Coronary artery (tissue), 2 donors: ENCODE results near the gene ARHGEF16.

ENCODE experiments used
- DNase-seq: peaks from one replicate; pipeline ENCODE4 v3.0.0-alpha.2; 2017; ENCODE audit warnings: low spot score
- H3K27ac ChIP-seq, 2 donors: fragments of 200-600 bp; sonication (generic); one replicate each; pipeline ENCODE4 v1.5.1; 2016 to 2019
- H3K4me3 ChIP-seq: fragments of 200-600 bp; sonication (generic); 2 replicates; pipeline ENCODE4 v1.5.1; 2016; ENCODE audit warnings: mild to moderate bottlenecking, moderate library complexity
- TF ChIP-seq, protein P1 (sequence below): fragments of 200-600 bp; sonication (generic); IDR thresholded peaks from one replicate; pipeline ENCODE4 v1.5.1; 2019; ENCODE audit warnings: antibody characterized with exemption

Gene ARHGEF16

DNA sequence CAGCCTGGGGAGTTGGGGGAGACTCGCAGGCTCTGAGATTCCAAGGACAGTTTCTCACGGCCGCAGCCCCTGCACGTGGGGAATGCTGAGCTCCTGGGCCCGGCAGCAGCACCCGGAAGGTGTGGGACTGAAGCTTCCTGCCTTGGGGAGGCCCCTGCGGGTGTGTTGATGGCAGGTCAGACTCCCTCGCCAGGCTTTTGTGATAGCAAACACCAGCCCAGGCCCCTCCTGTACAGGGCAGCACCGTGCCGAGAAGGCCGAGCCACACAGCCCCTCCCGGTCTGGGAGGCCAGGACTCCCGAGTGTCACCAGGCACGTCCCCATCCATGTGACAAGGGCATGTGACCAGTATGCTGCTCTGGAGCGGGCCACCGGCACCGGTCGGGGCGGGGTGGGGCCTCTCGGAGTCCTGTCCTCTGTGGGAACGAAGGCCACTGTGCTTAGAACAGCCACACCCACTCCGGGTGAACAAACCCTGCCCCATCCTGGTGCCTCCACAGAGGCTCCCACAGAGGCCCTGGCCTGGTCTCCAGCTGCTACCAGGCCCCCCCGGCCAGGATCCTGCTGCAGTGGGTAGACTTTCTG lies 31.1 kb upstream of the ARHGEF16 start:
- TF ChIP-seq, protein P1, sequence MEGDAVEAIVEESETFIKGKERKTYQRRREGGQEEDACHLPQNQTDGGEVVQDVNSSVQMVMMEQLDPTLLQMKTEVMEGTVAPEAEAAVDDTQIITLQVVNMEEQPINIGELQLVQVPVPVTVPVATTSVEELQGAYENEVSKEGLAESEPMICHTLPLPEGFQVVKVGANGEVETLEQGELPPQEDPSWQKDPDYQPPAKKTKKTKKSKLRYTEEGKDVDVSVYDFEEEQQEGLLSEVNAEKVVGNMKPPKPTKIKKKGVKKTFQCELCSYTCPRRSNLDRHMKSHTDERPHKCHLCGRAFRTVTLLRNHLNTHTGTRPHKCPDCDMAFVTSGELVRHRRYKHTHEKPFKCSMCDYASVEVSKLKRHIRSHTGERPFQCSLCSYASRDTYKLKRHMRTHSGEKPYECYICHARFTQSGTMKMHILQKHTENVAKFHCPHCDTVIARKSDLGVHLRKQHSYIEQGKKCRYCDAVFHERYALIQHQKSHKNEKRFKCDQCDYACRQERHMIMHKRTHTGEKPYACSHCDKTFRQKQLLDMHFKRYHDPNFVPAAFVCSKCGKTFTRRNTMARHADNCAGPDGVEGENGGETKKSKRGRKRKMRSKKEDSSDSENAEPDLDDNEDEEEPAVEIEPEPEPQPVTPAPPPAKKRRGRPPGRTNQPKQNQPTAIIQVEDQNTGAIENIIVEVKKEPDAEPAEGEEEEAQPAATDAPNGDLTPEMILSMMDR, result no peak
- Histone ChIP-seq H3K27ac (peak overlapping the region; percentile 82 to 89), H3K4me3 (peak overlapping the region; percentile 22)
- peak; percentile 92 for DNase-seq

DNA sequence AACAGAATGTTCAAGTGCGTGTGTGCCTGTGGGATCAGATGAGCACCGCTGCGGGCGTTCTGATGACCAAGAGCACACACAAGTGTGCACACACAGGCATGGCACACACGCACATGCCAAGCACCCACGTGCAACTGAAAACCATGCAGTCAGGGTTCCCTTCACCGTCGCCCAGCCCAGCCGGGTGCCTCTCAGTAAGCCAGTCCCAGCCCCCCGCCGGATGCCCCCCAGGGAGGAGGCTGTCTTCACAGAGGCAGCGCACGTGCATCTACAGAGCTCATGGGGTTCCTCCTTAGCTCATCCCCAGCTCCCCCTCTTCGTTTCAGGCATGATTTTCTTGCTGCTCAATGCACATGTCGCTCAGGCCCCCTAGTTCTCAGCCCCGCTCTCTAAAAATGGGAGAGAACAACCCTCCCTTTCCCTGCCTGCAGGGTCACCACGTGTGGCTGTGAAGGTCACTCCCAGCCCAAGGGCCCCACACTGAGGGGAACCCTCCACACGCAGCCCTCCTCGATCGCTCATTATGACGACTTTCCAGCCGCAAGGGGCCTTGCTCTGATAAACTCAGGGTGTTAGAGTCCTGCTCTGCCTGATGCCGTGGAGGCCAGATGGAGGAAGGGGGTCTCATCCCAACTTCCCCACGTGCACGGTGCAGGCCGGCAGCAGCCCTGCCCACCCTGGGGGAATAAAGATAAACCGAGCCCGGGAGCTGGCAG lies 30.4 kb upstream of the ARHGEF16 start:
- TF ChIP-seq, protein P1, result no peak
- no peak for DNase-seq
- H3K27ac ChIP-seq, result peak overlapping the region; percentile 82 to 89
- H3K4me3 ChIP-seq, result no peak overlapping the region

DNA sequence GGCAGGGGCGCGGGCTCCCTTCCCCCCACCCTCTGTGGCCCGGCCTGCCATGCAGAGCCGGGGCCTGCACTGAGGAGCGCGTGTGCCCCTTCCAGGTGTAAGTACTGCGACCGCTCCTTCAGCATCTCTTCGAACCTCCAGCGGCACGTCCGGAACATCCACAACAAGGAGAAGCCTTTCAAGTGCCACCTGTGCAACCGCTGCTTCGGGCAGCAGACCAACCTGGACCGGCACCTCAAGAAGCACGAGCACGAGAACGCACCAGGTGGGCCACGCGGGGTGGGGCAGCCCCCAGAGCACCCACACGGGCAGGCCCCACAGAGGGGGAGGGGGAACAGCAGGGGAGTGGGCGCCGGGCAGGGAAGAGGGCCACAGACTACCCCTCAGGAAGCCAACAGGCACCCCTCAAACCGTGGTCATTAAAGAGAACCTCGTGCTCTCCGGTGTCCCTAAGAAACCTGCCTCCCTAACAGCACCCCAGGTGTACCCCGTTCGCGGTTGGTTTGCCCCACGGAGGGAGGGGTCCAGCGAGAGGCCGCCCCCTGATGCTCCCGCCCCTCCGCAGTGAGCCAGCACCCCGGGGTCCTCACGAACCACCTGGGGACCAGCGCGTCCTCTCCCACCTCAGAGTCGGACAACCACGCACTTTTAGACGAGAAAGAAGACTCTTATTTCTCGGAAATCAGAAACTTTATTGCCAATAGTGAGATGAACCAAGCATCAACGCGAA lies 28.8 kb upstream of the ARHGEF16 start:
- H3K4me3 ChIP-seq, result no peak overlapping the region
- TF ChIP-seq, protein P1, result no peak
- DNase-seq, result no peak

DNA sequence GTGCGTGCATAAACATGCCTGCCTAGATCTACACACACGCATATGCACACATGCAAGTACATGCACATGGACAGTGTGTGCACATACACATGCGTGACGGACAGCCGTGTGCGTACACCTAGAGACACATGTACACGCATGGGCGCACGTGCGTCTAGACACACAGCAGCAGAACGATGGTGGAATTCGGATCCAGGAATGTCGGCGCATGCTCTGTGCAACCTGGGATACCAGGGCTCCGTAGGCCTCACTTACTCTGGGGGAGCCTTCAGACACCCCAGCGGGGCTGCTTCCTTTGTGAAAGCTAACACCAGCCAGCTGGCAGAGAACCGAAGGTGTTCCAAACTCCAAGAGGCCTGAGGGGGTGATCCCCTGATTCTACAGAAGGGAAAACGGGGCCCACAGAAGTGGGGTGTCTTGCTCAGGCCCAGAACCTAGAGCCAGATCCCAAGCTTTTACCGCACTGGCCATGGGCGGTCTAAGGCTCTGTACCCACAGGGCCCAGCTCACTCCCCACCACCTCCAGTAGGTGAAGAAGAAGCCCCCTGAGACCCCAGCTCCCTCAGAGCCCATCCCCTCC lies 27.4 kb upstream of the ARHGEF16 start:
- H3K4me3 ChIP-seq, result no peak overlapping the region
- H3K27ac ChIP-seq, result no peak overlapping the region
- no peak for DNase-seq
- TF ChIP-seq, protein P1, result no peak

More for the DNA sequence above, 28.8 kb upstream of the ARHGEF16 start:
- H3K27ac ChIP-seq, result no peak overlapping the region

DNA sequence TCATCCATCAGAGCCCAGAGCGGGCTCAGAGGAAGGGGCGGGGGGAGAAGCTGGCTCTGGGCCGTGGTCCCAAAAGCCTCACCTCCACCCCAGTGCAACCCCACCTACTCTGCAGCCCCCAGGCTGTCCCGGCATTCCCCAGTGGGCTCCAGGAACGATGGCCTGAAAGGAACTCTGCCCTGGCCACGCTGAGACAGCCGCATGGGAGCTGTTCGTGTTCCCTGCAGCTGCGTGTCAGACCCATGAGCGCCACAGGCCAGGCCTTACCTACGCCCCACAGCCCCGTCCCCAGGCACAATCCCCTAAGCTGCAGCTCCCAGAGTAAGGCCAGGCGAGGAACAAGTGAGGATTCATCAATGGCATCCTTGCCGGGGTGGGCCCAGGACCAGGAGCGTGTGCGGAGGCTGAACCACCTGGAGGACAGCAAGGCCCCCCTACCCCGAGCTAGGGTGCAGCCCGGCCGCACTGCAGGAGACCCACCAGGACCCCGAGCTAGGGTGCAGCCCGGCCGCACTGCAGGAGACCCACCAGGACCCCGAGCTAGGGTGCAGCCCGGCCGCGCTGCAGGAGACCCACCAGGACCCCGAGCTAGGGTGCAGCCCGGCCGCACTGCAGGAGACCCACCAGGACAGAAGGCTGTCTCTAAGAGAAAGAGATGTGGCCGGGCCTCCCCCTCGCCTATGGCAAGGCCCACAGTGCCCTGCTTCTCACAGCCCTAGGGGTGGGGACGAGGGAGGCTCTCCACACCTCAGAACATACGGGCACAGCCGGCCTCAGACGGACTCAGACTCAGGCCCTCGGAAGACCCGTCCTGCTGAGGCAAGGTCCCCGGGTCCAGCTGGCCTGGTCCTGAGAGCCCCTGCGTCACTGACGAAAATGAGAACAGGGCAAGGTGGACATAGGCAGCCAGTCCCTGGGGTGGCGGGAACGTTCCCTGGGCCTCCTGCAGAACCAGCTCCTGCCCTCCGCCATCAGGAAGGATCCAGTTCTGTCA lies 26.5 kb upstream of the ARHGEF16 start:
- no peak for DNase-seq
- Histone ChIP-seq H3K4me3 (no peak overlapping the region), H3K27ac (no peak overlapping the region)
- TF ChIP-seq, protein P1, result no peak

DNA sequence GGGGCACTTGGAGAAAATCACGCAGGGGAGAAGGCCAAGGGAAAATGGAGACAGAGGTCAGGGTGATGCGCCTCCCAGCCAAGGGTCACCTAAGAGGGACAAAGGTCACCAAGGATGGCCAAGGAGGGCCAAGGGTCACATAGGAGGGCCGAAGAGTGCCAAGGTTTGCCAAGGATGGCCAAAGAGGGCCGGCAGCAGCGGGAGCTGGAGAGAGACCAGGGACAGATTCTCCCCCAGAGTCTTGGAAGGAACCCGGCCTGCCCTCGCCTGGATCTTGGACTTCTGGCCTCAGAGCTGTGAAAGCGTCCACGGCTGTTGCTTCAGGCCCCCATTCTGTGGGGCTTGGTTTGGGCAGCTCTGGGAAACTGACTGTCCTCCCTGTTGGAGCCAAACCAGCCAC lies 25.6 kb upstream of the ARHGEF16 start:
- Histone ChIP-seq H3K27ac (no peak overlapping the region), H3K4me3 (no peak overlapping the region)
- TF ChIP-seq, protein P1, result no peak
- DNase-seq, result no peak
